Mammary epithelial cell (primary cell): ENCODE results near the gene GZF1.

Experiments used
- CTCF ChIP-seq, 2 donors: IDR thresholded peaks in 1 of 2; conservative IDR thresholded peaks in 1 of 2; 2 replicates each; pipeline ENCODE4 v1.5.1; 2011 to 2012; ENCODE audit warnings: inconsistent platforms in 2 of 2, low read length in 2 of 2, mild to moderate bottlenecking in 2 of 2, control low read depth in 1 of 2, low read depth in 1 of 2; ENCODE audit not compliant: insufficient read depth in 1 of 2; ENCODE audit errors: extremely low read depth in 1 of 2
- EZH2 ChIP-seq: IDR thresholded peaks from 2 replicates; pipeline ENCODE4 v1.6.1; 2012; ENCODE audit warnings: low read length, inconsistent platforms, borderline replicate concordance

GRCh38 chr20:23370274-23370673 lies 8.3 kb downstream of the GZF1 start:
- no peak for TF ChIP-seq CTCF (conservative IDR thresholded peaks at IDR 0.05 in 1 of 2, IDR thresholded peaks at IDR 0.05 in 1 of 2; ENCODE audit: extremely low read depth in 1 of 2, insufficient read depth in 1 of 2, low read depth in 1 of 2, low read length in 2 of 2)
- TF ChIP-seq EZH2 = no peak
